Measurements from ENCODE around the gene NRG3.

NRG3 gene

DNA sequence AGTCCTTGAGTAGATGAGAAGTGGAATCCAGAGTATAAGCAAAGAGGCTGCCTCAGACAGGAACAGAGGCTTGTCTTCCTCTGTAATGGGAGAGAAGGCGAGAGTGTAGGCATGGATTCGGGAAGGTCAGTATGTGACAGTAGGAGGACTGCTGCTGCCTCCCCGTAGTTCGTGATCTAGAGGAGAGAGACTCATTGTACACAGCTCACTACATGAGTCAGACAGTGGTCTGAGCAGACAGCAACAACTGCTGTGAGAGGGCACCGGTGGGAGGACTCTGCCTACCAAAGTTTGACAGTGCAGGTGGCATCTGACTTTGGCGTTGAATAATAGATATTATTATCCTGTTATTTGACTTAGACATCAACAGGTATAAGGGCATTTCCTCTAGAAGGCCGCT is 319.4 kb downstream of the NRG3 start:
- Histone ChIP-seq H3K36me3 (ENCODE audit: control insufficient read depth, insufficient read depth, low read length) (no peaks in the 10 kb centered on the region), H3K9ac (ENCODE audit: low read length) (no peak overlapping the region), H3K4me1 (ENCODE audit: control insufficient read depth, insufficient read depth, low read length) (no peaks in the 10 kb centered on the region), H3K9me3 (ENCODE audit: control insufficient read depth, low read length) (no peaks in the 10 kb centered on the region), H3K27me3 (ENCODE audit: control insufficient read depth, insufficient read depth, low read length) (no peaks in the 10 kb centered on the region), H3K4me3 (ENCODE audit: low read length) (no peak overlapping the region)

GRCh38 chr10:82206831-82207230 is 331.8 kb downstream of the NRG3 start:
- H3K9me3 ChIP-seq (ENCODE audit: control insufficient read depth, low read length), result no peaks in the 10 kb centered on the region
- no peak overlapping the region for H3K4me3 ChIP-seq (ENCODE audit: low read length)
- H3K27me3 ChIP-seq (ENCODE audit: control insufficient read depth, insufficient read depth, low read length), result no peaks in the 10 kb centered on the region
- H3K36me3 ChIP-seq (ENCODE audit: control insufficient read depth, insufficient read depth, low read length), result no peaks in the 10 kb centered on the region
- no peaks in the 10 kb centered on the region for H3K4me1 ChIP-seq (ENCODE audit: control insufficient read depth, insufficient read depth, low read length)
- H3K9ac ChIP-seq (ENCODE audit: low read length), result no peak overlapping the region

DNA sequence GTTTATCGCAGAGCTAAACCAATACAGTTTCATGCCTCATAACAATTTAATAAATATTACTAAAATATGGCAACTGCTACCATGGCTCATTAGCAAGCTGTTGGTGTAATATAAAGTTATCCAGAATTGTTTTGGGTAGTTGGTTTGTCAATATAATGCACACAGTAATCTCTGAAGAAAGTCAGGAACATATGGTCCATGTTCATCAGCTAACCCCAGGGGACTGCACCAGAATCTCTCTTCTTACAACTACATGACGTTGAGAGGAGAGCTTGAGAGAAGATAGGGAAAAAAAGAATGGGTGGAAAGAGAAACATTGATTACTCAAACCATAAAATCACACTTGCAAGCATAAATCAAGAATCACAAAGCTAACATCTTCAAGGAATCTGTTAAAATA is 333.7 kb downstream of the NRG3 start:
- H3K9me3 ChIP-seq (ENCODE audit: control insufficient read depth, low read length), result no peaks in the 10 kb centered on the region
- no peaks in the 10 kb centered on the region for H3K27me3 ChIP-seq (ENCODE audit: control insufficient read depth, insufficient read depth, low read length)
- no peaks in the 10 kb centered on the region for H3K4me1 ChIP-seq (ENCODE audit: control insufficient read depth, insufficient read depth, low read length)
- H3K9ac ChIP-seq (ENCODE audit: low read length), result no peak overlapping the region
- no peak overlapping the region for H3K4me3 ChIP-seq (ENCODE audit: low read length)
- no peaks in the 10 kb centered on the region for H3K36me3 ChIP-seq (ENCODE audit: control insufficient read depth, insufficient read depth, low read length)

GRCh38 chr10:82210331-82210730 is 335.3 kb downstream of the NRG3 start:
- Histone ChIP-seq H3K4me3 (ENCODE audit: low read length) (no peak overlapping the region), H3K4me1 (ENCODE audit: control insufficient read depth, insufficient read depth, low read length) (no peaks in the 10 kb centered on the region), H3K27me3 (ENCODE audit: control insufficient read depth, insufficient read depth, low read length) (no peaks in the 10 kb centered on the region), H3K9ac (ENCODE audit: low read length) (no peak overlapping the region), H3K36me3 (ENCODE audit: control insufficient read depth, insufficient read depth, low read length) (no peaks in the 10 kb centered on the region), H3K9me3 (ENCODE audit: control insufficient read depth, low read length) (no peaks in the 10 kb centered on the region)

GRCh38 chr10:82211346-82211745 is 336.4 kb downstream of the NRG3 start:
- Histone ChIP-seq H3K4me3 (ENCODE audit: low read length) (no peak overlapping the region), H3K4me1 (ENCODE audit: control insufficient read depth, insufficient read depth, low read length) (no peaks in the 10 kb centered on the region)

DNA sequence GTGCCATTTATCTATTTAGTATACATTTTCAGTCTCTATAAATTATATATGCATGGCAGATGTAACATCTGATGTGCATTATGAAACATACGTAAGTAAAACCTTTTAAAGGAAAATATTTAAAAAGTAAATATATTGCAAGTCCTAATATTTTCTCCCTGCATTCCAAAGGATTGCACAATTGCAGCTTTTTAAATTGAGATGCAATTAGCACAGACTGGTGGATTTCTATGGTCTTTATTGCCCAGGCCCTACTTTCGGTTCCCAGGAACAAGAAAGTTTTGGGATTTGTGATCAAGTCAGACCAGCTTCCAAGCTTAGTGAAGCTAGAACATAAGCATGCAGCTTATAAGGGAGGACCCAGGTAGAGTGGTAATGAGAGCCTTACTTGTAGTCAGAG is 337.8 kb downstream of the NRG3 start:
- Histone ChIP-seq H3K4me3 (ENCODE audit: low read length) (no peak overlapping the region), H3K27me3 (ENCODE audit: control insufficient read depth, insufficient read depth, low read length) (no peaks in the 10 kb centered on the region), H3K4me1 (ENCODE audit: control insufficient read depth, insufficient read depth, low read length) (no peaks in the 10 kb centered on the region), H3K9me3 (ENCODE audit: control insufficient read depth, low read length) (no peaks in the 10 kb centered on the region), H3K9ac (ENCODE audit: low read length) (no peak overlapping the region), H3K36me3 (ENCODE audit: control insufficient read depth, insufficient read depth, low read length) (no peaks in the 10 kb centered on the region)

More at GRCh38 chr10:82211346-82211745, 336.4 kb downstream of the NRG3 start:
- no peaks in the 10 kb centered on the region for H3K36me3 ChIP-seq (ENCODE audit: control insufficient read depth, insufficient read depth, low read length)
- no peaks in the 10 kb centered on the region for H3K27me3 ChIP-seq (ENCODE audit: control insufficient read depth, insufficient read depth, low read length)
- H3K9me3 ChIP-seq (ENCODE audit: control insufficient read depth, low read length), result no peaks in the 10 kb centered on the region
- H3K9ac ChIP-seq (ENCODE audit: low read length), result no peak overlapping the region

- Histone ChIP-seq H3K4me1 (ENCODE audit: control insufficient read depth, insufficient read depth, low read length) (no peaks in the 10 kb centered on the region), H3K36me3 (ENCODE audit: control insufficient read depth, insufficient read depth, low read length) (no peaks in the 10 kb centered on the region), H3K9me3 (ENCODE audit: control insufficient read depth, low read length) (no peaks in the 10 kb centered on the region), H3K9ac (ENCODE audit: low read length) (no peak overlapping the region), H3K27me3 (ENCODE audit: control insufficient read depth, insufficient read depth, low read length) (no peaks in the 10 kb centered on the region), H3K4me3 (ENCODE audit: low read length) (no peak overlapping the region)
Measured at GRCh38 chr10:82213784-82214183, 338.8 kb downstream of the NRG3 start.

DNA sequence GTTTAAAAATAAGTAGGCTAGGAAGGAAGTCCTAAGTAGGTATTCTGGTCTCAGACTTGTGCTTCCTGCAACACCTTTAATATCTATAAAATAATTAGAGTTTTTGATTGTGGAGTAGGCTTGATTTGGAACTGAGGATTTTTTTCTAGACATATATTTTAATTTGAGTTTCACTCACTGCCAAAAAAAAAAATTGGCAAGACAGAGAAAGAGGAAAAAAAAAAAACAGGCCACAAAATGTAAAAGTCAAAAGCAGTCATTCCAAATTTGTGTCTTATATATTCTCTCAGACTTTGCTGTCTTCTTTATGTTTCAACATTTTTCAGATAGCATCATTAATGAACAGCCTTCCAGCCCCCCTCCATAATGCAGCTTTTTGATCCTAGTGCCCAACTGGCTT is 346.1 kb downstream of the NRG3 start:
- no peaks in the 10 kb centered on the region for H3K9me3 ChIP-seq (ENCODE audit: control insufficient read depth, low read length)
- H3K4me3 ChIP-seq (ENCODE audit: low read length), result no peak overlapping the region
- no peaks in the 10 kb centered on the region for H3K27me3 ChIP-seq (ENCODE audit: control insufficient read depth, insufficient read depth, low read length)
- no peaks in the 10 kb centered on the region for H3K36me3 ChIP-seq (ENCODE audit: control insufficient read depth, insufficient read depth, low read length)
- H3K9ac ChIP-seq (ENCODE audit: low read length), result no peak overlapping the region
- no peaks in the 10 kb centered on the region for H3K4me1 ChIP-seq (ENCODE audit: control insufficient read depth, insufficient read depth, low read length)

DNA sequence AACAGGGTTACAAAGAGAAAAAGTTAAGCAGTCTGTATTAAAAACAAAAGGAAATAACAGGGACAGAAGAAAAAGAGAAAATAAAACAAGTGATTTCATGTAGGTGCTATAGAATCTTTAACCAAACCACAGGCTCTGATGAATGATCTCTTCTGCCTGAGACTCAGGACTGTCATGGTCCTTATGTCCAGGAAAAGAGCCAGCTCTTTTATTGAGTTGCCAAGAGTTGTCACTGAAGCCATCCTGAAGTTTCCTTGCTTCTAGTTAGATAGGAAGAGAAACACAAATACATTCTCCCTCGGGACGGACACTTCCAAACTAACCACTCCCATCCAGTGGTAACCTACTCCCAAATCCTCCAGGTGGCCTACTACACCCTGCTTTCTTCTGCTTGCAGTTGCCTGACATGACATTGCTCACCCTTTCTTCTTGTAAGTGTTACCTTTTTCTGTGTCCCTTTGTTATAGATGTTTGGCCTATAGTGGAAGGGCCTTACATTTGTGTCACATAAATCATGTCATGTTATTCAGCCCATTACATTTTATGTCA is 346.7 kb downstream of the NRG3 start:
- no peaks in the 10 kb centered on the region for H3K4me1 ChIP-seq (ENCODE audit: control insufficient read depth, insufficient read depth, low read length)
- no peaks in the 10 kb centered on the region for H3K27me3 ChIP-seq (ENCODE audit: control insufficient read depth, insufficient read depth, low read length)
- no peaks in the 10 kb centered on the region for H3K36me3 ChIP-seq (ENCODE audit: control insufficient read depth, insufficient read depth, low read length)
- no peak overlapping the region for H3K9ac ChIP-seq (ENCODE audit: low read length)
- no peak overlapping the region for H3K4me3 ChIP-seq (ENCODE audit: low read length)
- no peaks in the 10 kb centered on the region for H3K9me3 ChIP-seq (ENCODE audit: control insufficient read depth, low read length)

GRCh38 chr10:82228701-82229100 is 353.7 kb downstream of the NRG3 start:
- Histone ChIP-seq H3K4me3 (ENCODE audit: low read length) (no peak overlapping the region), H3K9me3 (ENCODE audit: control insufficient read depth, low read length) (no peaks in the 10 kb centered on the region), H3K9ac (ENCODE audit: low read length) (no peak overlapping the region), H3K27me3 (ENCODE audit: control insufficient read depth, insufficient read depth, low read length) (no peaks in the 10 kb centered on the region), H3K4me1 (ENCODE audit: control insufficient read depth, insufficient read depth, low read length) (no peaks in the 10 kb centered on the region), H3K36me3 (ENCODE audit: control insufficient read depth, insufficient read depth, low read length) (no peaks in the 10 kb centered on the region)

- no peak overlapping the region for H3K4me3 ChIP-seq (ENCODE audit: low read length)
- no peak overlapping the region for H3K9ac ChIP-seq (ENCODE audit: low read length)
- no peaks in the 10 kb centered on the region for H3K9me3 ChIP-seq (ENCODE audit: control insufficient read depth, low read length)
- no peaks in the 10 kb centered on the region for H3K36me3 ChIP-seq (ENCODE audit: control insufficient read depth, insufficient read depth, low read length)
- H3K4me1 ChIP-seq (ENCODE audit: control insufficient read depth, insufficient read depth, low read length), result no peaks in the 10 kb centered on the region
- no peaks in the 10 kb centered on the region for H3K27me3 ChIP-seq (ENCODE audit: control insufficient read depth, insufficient read depth, low read length)
Measured at GRCh38 chr10:82234173-82234572, 359.2 kb downstream of the NRG3 start.

- H3K4me3 ChIP-seq (ENCODE audit: low read length), result no peak overlapping the region
- no peaks in the 10 kb centered on the region for H3K27me3 ChIP-seq (ENCODE audit: control insufficient read depth, insufficient read depth, low read length)
- no peaks in the 10 kb centered on the region for H3K4me1 ChIP-seq (ENCODE audit: control insufficient read depth, insufficient read depth, low read length)
- H3K9ac ChIP-seq (ENCODE audit: low read length), result no peak overlapping the region
- H3K9me3 ChIP-seq (ENCODE audit: control insufficient read depth, low read length), result no peaks in the 10 kb centered on the region
- no peaks in the 10 kb centered on the region for H3K36me3 ChIP-seq (ENCODE audit: control insufficient read depth, insufficient read depth, low read length)
Measured at GRCh38 chr10:82236084-82236731, 361.2 kb downstream of the NRG3 start.

DNA sequence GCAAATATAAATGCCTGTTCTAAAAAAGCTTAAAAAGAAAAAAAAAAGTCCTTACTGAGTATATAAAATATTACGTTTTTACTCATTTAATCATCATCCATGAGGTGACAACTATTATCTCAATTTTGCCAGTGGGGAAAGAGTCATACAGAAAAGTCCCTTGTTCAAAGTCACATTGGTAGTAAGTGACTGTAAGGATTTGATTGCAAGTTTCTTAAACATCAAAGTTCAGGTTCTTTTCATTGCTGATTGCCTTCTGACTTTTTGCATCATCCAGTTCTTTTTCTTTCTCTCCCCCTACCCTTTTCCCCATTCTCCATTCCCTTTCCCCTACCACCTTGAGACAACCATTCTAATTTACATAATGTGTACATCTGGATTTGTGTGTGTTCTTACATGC is 363.3 kb downstream of the NRG3 start:
- no peaks in the 10 kb centered on the region for H3K9me3 ChIP-seq (ENCODE audit: control insufficient read depth, low read length)
- H3K9ac ChIP-seq (ENCODE audit: low read length), result no peak overlapping the region
- no peaks in the 10 kb centered on the region for H3K27me3 ChIP-seq (ENCODE audit: control insufficient read depth, insufficient read depth, low read length)
- no peaks in the 10 kb centered on the region for H3K4me1 ChIP-seq (ENCODE audit: control insufficient read depth, insufficient read depth, low read length)
- H3K4me3 ChIP-seq (ENCODE audit: low read length), result no peak overlapping the region
- H3K36me3 ChIP-seq (ENCODE audit: control insufficient read depth, insufficient read depth, low read length), result no peaks in the 10 kb centered on the region
